GM12878 (cell line): ENCODE data around the gene NUP62. TPM values are rescaled to one million over a fixed set of nuclear protein-coding genes. Genes with fewer than 3 reads are reported as not detected.

Experiments
- FOS ChIP-seq: IDR thresholded peaks from 3 replicates; pipeline ENCODE4 v1.6.1; 2011; ENCODE audit warnings: borderline replicate concordance; ENCODE audit not compliant: insufficient read length; ENCODE audit errors: extremely low read depth
- LARP7 ChIP-seq: fragments of 450-650 bp; IDR thresholded peaks from 2 replicates; pipeline ENCODE4 v1.6.1; 2017; ENCODE audit warnings: mild to moderate bottlenecking
- POU2F2 ChIP-seq: IDR thresholded peaks from 3 replicates; pipeline ENCODE4 v1.6.1; 2011; ENCODE audit warnings: low read depth, mild to moderate bottlenecking, low read length, borderline replicate concordance
- RFX5 ChIP-seq: IDR thresholded peaks from 2 replicates; pipeline ENCODE4 v1.6.1; 2011; ENCODE audit warnings: low read depth, low read length, improper control_type of control experiment
- TCF3 ChIP-seq: IDR thresholded peaks from 2 replicates; pipeline ENCODE4 v1.6.1; 2012; ENCODE audit warnings: low read depth, mild to moderate bottlenecking, low read length, borderline replicate concordance; ENCODE audit not compliant: insufficient read depth
- YBX1 ChIP-seq: fragments of 450-650 bp; IDR thresholded peaks from 2 replicates; pipeline ENCODE4 v1.6.1; 2016; ENCODE audit warnings: antibody characterized with exemption
- ZNF384 ChIP-seq: IDR thresholded peaks from 2 replicates; pipeline ENCODE4 v1.6.1; 2012; ENCODE audit warnings: low read depth, mild to moderate bottlenecking, low read length, improper control_type of control experiment, borderline replicate concordance
- polyA plus RNA-seq, 11 experiments: library from polyadenylated mRNA; depleted of rRNA in 4 of 11; unstranded in 6 of 11; stranded (reverse) in 5 of 11; fragments of >200 nt; fragmentation: Nextera tagmentation in 4 of 11; fragmentation: Illumina TruSeq in 1 of 11; extraction: Ambion mirVana in 4 of 11; extraction: Trizol in 1 of 11; gene quantifications; 1 replicate in 1 of 11; 2 replicates in 10 of 11; pipeline versions ENCODE4 v1.2.1 to v1.2.3, GENCODE V29; 2011 to 2016; ENCODE audit warnings: inconsistent platforms in 2 of 11, missing spikeins in 2 of 11, low read depth in 1 of 11
- total RNA-seq, 4 experiments: library from RNA; depleted of rRNA in 3 of 4; stranded (reverse); fragments of >200 nt in 3 of 4; fragmentation: Illumina TruSeq in 1 of 4; extraction: Trizol in 1 of 4; gene quantifications; 2 replicates each; pipeline versions ENCODE4 v1.2.1 to v1.2.3, GENCODE V29; 2013 to 2021
- TF ChIP-seq, protein P1 (sequence below): fragments of 450-650 bp; IDR thresholded peaks from 2 replicates; pipeline ENCODE4 v1.6.1; 2016; ENCODE audit warnings: mild to moderate bottlenecking
- TF ChIP-seq, protein P2 (sequence below): IDR thresholded peaks from 2 replicates; pipeline ENCODE4 v1.6.1; 2011; ENCODE audit warnings: borderline replicate concordance, low read depth, mild to moderate bottlenecking, moderate library complexity, mixed read lengths, low read length; ENCODE audit not compliant: insufficient read depth; ENCODE audit errors: extremely low read length
- TF ChIP-seq, protein P3 (sequence below): fragments of 450-650 bp; IDR thresholded peaks from 2 replicates; pipeline ENCODE4 v1.6.1; 2016; ENCODE audit warnings: mild to moderate bottlenecking

The NUP62 gene
- total and polyA plus RNA-seq, 10 of the 15 experiments (the other 5 are each of a cell fraction or from before 2014, with no cell fraction given) = 19.5 to 110 (median 66.9) TPM

DNA sequence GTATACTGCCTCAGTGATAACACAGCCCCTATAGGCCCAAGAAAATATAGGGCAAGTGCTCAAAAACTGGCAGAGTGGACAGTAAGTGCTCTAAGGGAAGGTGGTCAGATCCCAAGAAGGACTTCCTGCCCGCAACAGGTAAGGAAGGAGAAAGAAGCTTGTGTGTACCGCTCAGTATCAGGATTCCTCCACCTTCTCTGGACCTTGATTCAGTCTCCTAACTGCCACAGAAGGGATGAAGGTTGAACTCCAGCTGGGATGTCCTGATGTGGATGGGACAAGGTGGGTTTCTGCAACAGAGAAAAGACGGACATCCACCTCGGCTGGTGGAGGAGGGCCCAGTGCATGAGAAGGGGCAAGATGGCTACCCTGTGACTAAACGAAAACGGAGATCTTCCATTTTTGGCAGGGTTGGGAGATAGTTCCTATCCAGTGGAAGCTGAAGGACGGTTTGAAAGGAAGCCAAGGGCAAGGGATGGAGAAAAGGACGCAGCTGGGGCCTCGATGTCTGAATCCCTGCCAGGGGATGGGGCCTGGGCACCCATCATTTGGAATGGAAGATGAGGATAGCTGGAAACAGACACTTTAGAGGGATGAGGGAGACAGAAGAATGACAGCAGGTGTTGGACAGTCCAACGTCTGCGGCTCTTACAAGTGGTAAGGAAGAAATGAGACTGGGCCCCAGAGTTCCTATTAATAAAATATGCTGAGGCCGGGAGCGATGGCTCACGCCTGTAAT lies 1.6 kb downstream of the NUP62 start (continued):
- TF ChIP-seq, protein P1, sequence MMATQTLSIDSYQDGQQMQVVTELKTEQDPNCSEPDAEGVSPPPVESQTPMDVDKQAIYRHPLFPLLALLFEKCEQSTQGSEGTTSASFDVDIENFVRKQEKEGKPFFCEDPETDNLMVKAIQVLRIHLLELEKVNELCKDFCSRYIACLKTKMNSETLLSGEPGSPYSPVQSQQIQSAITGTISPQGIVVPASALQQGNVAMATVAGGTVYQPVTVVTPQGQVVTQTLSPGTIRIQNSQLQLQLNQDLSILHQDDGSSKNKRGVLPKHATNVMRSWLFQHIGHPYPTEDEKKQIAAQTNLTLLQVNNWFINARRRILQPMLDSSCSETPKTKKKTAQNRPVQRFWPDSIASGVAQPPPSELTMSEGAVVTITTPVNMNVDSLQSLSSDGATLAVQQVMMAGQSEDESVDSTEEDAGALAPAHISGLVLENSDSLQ = no peak
- TF ChIP-seq FOS (no peak), YBX1 (no peak), POU2F2 (no peak), ZNF384 (no peak), RFX5 (no peak), TCF3 (no peak), LARP7 (peak; percentile 27; the same call in 1 of the 2 replicates)
- TF ChIP-seq, protein P2, sequence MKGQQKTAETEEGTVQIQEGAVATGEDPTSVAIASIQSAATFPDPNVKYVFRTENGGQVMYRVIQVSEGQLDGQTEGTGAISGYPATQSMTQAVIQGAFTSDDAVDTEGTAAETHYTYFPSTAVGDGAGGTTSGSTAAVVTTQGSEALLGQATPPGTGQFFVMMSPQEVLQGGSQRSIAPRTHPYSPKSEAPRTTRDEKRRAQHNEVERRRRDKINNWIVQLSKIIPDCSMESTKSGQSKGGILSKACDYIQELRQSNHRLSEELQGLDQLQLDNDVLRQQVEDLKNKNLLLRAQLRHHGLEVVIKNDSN = no peak
- TF ChIP-seq, protein P3, sequence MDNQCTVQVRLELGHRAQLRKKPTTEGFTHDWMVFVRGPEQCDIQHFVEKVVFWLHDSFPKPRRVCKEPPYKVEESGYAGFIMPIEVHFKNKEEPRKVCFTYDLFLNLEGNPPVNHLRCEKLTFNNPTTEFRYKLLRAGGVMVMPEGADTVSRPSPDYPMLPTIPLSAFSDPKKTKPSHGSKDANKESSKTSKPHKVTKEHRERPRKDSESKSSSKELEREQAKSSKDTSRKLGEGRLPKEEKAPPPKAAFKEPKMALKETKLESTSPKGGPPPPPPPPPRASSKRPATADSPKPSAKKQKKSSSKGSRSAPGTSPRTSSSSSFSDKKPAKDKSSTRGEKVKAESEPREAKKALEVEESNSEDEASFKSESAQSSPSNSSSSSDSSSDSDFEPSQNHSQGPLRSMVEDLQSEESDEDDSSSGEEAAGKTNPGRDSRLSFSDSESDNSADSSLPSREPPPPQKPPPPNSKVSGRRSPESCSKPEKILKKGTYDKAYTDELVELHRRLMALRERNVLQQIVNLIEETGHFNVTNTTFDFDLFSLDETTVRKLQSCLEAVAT = peak; percentile 59
